GM20000 (cell line): ENCODE measurements around the gene RGS17.
A peak's percentile ranks its signal among the peaks of the same experiment; 100 is the strongest.
"Not testable (repeated sequence)": the region's sequence is repeated elsewhere in the genome, so short reads cannot be mapped to it uniquely, and the experiment has no call there.

Experiments used
- DNase-seq: peaks from one replicate; pipeline ENCODE4 v3.0.0; 2012; ENCODE audit warnings: low spot score
- TF ChIP-seq, protein P1 (sequence below): IDR thresholded peaks from 2 replicates; pipeline ENCODE4 v1.5.1; 2012; ENCODE audit warnings: mild to moderate bottlenecking, control low read depth; ENCODE audit errors: extremely low read depth, missing control alignments

RGS17 gene

DNA sequence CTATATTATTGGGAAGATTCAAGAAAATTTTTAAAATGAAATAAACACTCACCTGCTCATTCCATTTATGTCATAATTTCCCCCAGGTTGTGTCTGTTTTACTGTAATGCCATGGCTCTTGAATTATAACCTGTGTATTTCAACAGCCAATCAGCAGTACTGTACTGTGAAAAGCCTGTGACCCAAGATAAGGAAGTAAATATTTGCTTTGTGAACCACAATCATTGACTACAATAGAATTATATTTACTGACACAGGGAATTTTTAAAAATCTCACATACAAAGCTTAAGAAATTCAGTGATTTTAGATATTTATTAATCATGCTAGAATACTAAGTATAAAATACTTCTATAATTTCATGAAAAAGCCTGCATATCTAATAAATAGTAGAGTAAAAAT lies 6.0 kb downstream of the RGS17 start:
- DNase-seq, result no peak
- TF ChIP-seq, protein P1, sequence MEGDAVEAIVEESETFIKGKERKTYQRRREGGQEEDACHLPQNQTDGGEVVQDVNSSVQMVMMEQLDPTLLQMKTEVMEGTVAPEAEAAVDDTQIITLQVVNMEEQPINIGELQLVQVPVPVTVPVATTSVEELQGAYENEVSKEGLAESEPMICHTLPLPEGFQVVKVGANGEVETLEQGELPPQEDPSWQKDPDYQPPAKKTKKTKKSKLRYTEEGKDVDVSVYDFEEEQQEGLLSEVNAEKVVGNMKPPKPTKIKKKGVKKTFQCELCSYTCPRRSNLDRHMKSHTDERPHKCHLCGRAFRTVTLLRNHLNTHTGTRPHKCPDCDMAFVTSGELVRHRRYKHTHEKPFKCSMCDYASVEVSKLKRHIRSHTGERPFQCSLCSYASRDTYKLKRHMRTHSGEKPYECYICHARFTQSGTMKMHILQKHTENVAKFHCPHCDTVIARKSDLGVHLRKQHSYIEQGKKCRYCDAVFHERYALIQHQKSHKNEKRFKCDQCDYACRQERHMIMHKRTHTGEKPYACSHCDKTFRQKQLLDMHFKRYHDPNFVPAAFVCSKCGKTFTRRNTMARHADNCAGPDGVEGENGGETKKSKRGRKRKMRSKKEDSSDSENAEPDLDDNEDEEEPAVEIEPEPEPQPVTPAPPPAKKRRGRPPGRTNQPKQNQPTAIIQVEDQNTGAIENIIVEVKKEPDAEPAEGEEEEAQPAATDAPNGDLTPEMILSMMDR, result no peak

DNA sequence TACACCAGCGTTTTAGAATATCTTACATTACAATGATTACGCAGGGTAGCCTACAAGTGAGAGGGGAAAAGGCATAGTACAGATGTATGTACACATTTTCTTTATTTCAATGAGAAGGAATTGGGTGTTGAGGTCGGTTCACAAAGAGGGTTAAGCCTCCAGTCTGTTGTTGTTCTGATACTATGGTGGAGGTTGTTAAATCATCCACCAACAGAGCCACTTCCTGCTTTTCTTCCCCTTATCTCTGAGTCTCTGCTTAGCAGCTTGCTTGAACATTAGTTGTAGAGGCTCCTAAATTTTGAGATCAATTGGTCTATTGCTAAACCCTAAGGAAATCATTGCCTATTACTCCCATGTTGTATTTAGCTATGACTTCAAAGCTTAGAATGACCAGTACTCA lies 7.3 kb downstream of the RGS17 start:
- TF ChIP-seq, protein P1, result no peak
- DNase-seq, result no peak

DNA sequence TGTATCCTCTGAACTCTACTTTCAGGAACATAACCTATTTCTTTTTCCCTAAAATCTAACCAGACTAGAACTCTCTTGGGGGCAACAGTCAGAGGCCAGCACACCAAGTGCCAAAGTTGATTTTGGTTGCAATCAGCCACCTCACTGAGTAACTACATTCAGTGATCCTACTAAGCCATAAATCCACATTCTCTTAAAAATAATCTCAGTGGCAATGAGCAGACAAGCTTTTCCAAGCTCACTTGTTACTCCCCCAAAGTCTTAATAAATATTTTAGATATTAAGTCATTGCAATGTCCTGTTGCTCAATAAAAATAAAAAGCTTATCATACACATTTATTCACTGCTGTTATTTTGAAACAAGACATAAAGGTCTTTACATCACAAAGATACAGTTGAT lies 9.8 kb downstream of the RGS17 start:
- TF ChIP-seq, protein P1, result no peak
- DNase-seq, result no peak

DNA sequence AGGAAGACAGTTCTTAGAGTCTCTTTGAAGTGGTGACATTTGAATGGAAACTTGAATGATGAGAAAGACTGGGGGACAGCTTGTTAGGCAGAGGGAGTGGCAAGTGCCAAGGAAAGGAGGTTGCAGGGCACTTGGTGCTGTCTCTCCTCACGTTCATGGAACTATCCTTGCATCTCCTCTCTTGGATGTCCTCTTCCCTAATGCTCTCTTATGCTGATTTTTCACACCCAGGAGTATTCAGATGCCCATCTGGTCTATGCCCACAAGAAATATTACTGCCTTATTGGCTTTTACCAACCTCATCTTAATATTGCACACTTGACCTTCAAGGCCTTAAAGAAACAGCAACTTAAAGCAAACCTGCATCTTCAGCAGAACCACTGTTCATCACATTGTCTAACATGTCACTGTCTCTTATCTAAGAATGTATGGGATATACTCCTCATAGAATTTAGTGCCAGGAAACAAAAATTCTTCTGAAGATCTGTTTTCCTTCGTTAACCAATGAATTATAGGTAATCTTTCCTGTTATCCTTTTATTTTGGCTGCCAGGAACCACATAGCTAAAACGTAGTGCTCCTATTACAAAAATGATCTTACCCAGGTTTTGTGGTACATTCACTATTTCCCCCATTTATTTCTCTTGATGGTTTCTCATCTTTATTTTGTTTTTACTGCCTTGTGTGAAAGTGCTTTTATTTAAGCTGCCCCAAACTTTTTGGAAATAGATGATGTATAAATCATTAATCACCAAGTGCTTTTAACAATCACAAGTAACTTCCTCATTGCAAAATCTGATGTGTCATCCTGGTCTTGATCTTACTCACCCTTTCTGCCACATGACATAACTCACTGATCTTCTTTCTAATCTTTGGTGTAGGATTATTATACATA lies 12.8 kb downstream of the RGS17 start:
- peak; percentile 48 for DNase-seq
- TF ChIP-seq, protein P1, result no peak

DNA sequence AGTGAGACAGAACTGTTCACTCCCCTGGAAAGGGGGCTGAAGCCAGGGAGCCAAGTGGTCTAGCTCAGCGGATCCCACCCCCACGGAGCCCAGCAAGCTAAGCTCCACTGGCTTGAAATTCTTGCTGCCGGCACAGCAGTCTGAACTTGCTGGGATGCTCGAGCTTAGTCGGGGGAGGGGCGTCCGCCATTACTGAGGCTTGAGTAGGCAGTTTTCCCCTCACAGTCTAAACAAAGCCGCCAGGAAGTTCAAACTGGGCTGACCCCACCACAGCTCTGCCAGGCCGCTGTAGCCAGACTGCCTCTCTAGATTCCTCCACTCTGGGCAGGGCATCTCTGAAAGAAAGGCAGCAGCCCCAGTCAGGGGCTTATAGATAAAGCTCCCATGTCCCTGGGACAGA lies 20.0 kb downstream of the RGS17 start:
- DNase-seq, result not testable (repeated sequence)

DNA sequence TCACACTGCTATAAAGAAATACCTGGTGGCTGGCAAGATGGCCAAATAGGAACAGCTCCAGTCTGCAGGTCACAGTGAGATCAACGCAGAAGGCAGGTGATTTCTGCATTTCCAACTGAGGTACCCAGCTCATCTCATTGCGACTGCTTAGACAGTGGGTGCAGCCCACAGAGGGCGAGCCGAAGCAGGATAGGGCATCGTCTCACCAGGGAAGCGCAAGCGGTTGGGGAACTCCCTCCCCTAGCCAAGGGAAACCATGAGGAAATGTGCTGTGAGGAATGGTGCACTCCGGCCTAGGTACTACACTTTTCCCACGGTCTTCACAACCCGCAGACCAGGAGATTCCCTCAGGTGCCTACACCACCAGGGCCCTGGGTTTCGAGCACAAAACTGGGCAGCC lies 20.5 kb downstream of the RGS17 start:
- DNase-seq, result not testable (repeated sequence)

DNA sequence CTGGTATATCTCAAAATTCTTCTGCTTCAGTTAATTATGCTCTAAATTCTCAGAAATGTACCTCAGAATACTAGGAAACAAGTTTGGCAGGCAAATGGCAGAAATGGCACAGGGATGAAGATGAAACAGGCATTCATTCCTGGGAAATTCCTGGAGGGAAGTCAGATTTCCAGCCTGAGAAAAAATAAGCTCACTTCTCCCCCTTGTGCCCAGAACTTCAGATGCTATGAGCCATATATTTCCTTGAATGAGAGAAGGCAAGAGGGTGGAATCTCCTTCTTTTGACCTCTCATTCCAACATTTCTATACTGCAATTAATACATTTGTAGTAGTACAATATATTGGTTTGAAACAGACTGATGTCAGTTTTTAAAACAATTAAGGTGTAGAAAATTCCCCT lies 22.8 kb downstream of the RGS17 start:
- TF ChIP-seq, protein P1, result no peak
- no peak for DNase-seq

DNA sequence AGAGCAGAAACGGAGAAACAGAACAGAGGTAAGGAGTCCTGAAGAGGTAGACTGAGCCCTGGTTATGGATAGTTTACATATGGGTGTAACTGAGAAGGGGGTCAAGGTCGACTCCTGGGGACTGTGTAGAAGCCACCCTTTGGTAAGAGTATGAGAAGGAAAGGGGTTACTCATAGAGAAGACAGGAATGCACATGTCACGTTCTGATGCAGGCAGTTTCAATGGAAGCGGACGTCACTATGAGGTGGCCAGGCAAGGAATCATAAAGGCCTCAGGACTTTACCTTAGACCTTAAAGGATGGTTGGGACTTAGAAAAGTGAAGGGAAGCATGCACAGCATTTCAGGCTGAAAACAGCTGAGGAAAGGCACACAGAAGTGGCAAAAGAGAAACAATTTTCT lies 25.1 kb downstream of the RGS17 start:
- TF ChIP-seq, protein P1, result no peak
- DNase-seq, result no peak
